ENCODE data around the gene ITPRIP.

ITPRIP gene

DNA sequence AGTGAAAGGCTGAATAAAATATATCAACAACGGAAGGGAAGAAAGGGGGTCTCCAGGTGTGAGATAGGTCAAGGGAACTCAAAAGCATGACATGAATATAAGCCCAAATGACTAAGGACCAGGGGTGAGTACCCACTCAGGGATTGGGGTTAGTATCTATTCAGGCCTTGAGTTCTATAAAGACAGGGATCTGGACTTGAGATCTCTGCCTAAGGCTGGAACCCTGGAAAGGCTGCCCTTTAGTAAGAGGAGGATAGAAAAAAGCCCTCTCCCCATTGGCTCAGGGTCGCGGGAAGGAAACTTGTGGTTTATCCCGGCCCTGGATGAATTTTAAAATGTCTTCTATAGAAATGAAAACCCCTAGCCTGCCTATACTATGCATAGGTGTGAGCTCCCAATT, 2.4 kb upstream of the ITPRIP start:
- DNase-seq (ENCODE audit: low read depth), result no peak

DNA sequence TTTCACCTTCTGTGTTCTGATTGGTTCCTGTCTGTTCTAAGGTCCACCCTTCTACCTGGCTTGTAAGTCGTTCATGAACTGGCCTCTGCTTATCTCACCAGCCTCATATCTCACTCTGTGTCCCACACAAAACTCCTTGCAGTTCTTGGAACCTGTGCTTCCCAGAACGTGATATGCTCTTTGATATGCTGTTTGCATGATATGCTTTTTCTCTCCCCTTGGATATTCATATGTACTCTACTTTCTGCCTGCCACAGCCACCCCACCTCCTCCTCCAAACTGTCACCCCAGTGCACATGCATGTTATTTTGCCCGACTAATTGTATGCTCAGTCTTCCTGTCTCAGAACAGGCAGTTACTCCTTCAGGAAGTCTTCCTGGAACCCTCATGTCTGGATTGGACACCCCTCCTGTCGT, 1.9 kb upstream of the ITPRIP start:
- DNase-seq (ENCODE audit: low read depth), result no peak

DNA sequence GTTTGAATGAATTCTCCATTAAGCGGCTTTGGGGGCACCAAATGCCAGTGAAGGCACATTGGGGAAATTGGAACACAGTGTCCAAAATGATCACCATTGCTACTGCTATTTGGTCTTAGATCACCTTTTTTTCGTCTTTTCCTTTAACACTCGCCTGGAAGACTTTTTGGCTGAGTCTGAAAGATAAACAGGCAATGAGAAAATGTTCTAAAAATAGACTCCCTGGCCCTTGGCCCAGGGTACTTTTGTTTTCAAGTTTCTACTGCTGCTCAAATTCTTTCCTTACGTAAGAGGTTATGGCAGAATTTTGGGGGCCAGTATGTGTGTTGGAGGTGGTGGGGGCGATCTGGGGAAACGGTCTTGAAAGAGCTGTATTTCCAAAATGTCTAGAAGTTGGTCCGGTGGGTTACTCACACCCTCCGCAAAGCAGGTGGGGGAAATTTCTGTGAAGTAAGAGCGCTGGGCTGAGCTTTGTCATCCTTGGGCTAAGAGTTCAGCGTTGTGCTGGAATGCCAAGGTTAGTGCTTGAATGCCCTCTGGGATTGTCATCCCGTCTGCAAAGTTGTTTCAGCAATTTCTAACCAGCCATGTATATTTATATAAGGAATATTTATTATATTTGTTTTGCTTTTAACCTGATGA, 1.3 kb upstream of the ITPRIP start:
- DNase-seq (ENCODE audit: low read depth), result no peak

DNA sequence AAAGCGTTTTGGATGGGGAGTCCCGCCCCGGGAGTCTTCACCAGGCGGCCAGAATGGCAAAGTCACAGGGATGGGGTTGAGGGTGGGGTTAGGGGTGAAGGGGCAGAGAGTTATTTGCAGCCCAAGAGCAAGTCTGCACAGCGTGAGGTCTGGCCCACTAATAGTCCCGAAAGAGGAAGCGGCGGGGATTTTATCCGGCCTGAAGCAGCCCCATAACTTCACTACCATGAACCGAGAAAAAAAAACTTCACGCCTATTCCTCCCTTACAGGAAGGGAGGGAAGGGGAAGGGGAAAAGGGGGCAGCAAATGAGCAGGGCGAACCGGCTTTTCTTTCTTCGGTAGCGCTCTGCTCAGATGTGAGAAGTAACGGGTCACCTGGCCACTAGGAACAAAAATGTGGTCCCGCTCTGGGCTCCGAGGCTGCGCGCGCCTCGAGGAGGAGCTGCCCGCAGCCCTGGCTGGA, 712 bp downstream of the ITPRIP start:
- DNase-seq (ENCODE audit: low read depth), result no peak

DNA sequence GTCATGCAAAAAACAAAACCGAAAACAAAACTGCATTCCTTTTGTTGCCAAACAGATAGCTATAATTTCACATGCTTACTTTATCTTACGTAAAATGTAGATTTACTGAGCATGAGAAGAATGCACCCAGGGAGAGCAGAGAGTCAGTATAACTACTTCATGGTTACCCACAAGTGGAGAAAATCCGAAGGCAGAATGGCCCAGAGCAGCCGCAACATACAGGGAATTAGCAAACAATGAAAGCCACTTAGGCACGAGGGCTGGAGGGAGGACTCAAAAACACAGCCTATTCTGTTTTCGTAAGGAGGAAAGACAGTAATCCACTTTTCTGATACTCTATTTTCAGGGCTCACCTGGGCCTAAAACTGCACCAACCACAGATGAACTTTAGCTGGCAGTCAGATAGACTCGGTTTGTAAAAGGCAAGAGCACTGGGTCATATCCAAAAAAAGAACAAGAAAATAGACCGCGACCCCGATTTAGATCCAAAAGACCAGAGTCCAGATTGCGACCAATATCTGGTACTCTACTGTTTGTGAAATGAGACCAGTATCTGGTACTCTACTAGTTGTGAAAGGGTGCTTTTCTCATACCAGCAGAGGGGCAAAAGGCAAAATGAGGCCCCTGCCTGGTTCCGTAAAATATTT, 1.3 kb downstream of the ITPRIP start:
- no peak for DNase-seq (ENCODE audit: low read depth)

DNA sequence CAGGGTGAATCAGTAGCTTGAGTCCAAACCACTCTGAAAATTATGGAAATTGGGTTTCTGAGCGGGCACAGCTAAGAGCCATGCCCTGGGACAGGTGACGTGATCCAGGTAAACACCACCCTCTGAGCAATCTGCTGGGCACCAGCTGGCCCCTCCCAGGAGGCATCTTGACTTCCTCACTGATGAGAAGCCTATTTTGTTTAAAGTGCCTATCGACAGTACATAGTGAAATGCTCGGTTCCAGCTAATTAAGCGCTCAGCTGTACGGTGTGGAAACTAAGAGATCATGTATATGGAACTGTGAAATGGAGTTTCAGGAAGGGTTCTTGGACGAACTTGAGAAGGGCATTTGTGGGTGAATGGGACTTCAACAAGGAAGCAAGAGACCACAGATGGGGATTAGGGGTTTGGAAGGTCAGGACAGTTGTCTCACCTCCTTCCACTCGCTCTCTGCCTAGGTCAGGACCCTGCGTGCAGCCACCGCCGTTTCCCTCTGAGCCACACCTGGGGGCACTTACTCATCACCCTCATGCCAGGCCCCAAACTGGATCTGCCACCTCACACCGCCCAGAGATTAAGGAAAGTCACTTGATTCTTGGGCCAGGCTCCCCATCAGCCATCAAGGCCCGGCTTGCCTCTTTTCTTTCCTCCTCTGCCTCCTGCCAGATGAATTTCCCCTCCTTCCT, 3.2 kb downstream of the ITPRIP start:
- no peak for DNase-seq (ENCODE audit: low read depth)

DNA sequence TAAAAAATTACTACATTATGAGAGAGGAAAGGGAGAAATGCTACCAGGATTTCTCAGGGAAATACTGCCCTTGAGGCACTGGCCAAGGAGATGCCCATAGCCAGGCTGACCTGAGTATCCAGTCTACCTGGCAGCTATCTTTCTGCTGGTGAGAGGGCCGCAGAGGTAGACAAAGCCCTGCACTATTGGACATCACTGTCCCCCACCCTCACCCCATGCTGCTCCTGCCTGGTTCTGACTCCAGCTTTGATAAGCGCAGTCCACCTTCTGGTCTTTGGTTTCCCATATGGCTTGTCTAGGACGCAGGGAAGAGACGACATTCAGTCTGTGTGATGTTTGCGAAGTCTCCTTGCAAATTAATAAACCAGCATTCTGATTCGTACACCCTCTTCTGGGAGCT, 3.7 kb downstream of the ITPRIP start:
- DNase-seq (ENCODE audit: low read depth), result no peak

DNA sequence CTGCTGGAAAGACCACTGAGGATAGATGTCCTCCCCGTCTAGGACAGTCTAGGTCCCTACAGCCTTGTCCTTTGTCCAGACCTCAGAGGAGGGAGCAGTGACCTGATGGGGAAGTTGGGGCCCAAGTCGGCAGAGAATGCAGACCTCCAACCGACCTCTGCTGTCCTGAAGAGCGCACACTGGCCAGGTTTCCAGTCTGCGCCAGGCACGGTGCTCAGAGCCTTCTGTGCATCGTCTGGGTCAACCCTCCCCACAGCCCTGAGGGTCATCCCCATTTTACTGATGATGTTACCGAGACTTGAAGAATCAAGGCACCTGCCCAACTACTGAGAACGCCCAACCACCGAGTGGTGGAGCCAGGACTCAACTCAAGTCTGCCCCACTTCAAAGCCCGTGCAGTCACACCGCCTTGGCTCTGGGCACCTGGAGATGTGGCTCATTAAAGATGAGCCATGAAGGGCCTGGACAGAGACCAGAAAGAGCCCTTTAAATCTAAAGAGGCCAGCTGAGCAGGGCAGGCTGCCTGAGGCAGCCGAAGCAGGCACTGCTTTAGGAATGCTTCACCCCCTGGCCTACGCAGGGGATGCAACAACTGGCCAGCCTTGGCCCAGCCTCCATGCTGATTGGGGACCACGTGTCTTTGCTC, 4.4 kb downstream of the ITPRIP start:
- no peak for DNase-seq (ENCODE audit: low read depth)

DNA sequence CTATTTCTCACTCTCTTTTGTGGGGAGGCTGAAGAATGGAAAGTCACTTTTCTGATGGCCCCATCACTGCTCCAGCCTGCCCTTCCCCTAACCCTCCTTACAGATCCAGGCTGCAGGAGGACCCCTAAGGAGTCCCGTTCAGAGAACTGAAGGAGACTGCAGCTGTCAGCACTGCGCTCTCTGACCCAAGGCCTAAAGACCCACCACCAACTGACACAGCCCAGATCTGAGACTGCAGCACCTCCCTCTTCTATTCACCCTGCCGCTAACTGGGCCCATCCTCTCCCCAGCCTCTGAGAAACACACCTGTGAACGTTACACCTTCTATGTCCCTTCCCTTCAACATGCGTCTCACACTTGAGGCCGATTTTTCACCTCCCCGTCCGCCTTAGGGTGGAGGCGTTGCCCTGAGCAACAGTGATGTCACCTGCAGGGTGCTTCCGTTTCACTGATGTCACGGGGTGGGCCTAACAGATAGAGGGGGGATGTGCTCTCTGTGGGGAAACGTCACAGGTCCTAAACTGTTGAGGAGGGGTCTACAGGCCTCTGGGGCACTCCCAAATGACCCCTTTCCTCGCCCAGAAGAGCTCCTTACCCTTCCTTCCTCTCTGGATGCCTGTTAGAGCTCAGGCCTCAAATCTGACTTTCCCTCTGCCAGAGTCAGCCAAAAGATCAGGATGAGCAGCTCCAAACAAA, 5.1 kb downstream of the ITPRIP start:
- peak; percentile 64 for DNase-seq (ENCODE audit: low read depth)

DNA sequence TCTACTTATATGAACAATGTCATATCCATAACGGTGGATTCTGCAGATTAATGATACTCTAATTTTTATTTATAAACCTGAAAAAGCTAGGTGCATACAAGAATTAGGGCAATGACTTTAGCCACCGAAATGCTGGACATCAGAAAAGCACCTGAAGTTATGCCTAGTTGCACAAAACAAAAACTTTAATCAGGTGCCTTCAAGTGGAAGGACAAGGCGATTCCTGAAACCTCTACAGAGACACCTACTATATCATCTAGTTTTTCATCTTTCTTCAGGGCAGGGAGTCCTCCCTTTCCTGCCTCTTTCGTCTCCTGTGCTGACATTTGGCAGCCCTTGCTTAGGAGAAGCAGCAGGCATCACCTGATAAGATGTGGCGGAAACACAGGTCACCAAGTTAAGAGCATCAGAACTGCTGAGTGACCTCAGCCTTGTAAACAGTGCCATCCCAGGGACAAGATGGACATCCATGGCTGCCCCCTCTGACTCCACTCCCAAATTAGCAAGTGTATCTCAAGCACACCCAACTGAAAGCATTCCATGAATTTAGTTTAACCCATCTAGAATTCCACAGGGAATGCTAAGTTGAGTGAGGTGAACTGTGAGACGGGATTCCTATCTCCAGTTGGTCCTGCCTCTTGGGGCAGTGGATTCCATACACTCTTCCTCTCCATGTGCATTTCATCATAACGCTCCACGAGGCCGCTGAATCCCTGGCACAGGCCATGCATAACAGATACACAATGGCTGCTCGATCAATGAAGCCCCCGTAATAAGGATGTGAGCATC, 5.8 kb downstream of the ITPRIP start:
- no peak for DNase-seq (ENCODE audit: low read depth)

DNA sequence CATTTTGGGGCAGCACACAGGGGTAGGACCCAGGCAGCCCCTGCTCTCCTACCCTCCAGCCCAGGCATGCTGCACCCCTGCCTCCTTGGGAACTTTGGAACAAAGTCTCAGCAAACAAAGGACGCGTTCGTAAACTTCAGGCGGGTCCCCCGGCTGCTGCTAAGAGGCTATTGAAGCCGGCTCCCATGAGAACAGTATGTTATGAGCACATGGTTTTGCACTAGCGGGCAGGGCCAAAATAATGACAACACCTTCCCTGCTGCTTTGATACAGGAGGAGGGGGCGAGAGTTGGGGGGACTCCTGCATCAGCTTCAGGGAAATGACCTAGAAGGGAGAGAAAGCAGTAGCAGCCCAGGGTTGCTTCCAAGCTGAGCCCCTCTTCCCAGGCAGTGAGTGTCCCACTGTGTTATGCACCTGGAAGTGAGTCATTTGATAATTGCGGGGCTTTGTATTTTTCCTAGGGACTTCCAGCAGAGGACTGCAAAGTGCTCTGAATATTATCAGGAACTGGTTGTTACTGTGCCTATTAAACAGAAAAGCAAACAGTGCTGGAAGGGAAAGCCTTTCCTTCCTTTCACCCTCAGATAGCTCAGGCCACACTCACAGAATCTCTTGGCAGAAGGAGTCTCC, 6.9 kb downstream of the ITPRIP start:
- DNase-seq (ENCODE audit: low read depth), result no peak

DNA sequence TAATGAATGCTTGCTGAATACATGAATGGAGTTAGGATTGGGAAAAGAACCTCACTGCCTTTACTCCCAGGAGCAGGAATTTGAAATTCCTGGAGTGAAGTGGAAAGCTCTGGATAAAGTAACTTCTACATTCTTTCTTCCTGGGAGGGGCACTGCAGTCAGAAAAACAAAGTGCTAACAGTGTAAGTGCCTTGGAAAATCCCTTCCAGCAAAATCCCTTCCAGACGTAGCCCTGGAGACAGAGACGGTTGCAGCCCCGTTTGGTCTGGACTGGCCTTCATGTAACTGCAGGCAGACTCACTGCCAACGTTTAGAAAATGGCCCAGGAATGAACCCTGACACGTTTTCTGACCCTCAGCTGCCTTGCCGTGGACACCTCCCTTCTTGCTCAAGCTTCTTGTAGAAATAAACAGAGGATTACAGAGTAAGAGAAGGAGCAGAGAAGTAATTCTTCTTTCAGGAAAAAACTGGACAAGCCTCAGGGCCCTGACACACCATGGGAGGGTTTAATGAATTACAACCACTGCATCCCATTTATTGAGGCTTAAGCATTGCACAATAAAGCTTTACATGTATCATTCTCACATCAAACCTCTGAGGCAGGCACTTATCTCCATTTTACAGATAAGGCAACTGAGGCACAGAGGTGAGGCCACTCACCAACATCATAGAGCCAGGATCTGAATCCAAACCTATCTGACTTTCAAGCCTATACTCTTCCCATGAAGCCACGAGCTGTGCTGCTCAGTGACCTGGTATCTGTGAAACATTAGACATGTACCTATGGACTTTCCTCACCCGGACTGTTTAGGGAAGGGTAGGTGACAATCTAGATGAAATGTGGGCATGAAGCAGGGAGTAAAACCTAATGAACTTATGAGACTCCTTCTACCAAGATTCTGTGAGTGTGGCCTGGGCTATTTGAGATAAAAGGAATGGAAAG, 7.8 kb downstream of the ITPRIP start:
- DNase-seq (ENCODE audit: low read depth), result no peak

DNA sequence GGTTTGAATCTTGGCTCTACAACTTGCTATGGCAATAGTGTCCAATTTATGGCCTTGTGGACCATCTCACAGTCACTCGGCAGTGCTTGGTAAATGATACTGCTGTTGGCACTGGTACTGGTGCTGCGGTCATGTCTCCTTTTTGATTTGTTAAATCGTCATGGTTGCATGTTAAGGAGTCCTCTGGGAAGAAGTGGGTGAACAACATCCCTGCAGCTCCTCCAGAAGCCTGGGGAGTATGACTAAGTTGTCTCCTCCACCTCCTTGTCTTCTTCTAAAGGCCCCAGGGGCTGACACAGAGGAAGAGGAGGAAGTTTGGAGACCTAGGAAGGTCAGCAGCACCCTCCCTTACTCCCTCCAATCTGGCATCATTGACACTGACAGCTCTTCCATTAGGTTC, 8.5 kb downstream of the ITPRIP start:
- no peak for DNase-seq (ENCODE audit: low read depth)

DNA sequence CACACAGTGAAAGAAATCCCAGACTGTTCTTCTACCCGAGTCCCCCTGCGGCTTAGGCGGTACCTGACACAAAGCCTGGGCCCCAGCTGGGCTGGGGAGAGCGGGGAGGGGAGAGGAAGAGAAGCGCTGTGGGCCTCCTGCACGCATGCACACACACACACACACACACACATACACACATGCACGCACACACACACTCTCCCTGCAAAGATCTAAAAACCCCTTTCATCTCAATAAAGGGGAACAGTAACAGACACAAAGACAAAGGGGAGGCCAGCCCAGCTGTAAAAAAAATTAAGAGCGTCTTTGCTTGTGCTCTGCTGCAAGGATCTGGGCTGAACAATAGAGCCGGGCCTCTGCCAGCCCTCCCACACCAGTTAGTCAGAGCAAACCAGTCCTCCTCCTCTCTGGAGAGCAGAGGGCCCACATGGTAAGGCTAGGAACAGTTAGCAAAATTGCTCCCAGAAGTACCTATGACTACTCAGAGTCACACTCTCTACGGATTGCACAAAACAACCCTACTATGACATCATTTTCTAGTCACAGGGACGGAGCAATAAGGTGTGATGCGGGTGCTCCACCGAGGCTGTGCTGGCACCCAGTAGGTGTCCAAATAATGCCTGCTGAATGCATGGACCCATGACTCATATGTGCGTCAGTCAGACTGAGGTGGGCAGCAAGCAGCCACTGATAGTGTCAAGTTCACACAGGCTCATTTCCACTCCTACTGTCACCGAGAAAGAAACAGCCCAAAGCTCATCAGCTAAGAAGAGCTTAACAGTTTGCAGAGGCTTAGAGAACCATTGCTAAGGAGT, 9.2 kb downstream of the ITPRIP start:
- DNase-seq (ENCODE audit: low read depth), result peak; percentile 71

DNA sequence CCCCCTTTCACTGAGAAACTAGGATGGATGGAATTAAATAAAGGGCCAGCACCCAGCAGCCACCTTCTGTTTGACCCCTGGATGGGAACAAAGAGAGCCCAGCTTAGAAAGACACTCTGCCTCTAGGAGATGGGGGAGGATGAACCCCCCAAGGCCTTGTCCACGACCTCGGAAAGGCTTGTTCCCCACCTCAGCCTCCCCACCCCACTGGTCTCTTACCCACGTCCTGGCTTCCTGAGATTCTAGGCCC, 9.7 kb downstream of the ITPRIP start:
- no peak for DNase-seq (ENCODE audit: low read depth)

DNA sequence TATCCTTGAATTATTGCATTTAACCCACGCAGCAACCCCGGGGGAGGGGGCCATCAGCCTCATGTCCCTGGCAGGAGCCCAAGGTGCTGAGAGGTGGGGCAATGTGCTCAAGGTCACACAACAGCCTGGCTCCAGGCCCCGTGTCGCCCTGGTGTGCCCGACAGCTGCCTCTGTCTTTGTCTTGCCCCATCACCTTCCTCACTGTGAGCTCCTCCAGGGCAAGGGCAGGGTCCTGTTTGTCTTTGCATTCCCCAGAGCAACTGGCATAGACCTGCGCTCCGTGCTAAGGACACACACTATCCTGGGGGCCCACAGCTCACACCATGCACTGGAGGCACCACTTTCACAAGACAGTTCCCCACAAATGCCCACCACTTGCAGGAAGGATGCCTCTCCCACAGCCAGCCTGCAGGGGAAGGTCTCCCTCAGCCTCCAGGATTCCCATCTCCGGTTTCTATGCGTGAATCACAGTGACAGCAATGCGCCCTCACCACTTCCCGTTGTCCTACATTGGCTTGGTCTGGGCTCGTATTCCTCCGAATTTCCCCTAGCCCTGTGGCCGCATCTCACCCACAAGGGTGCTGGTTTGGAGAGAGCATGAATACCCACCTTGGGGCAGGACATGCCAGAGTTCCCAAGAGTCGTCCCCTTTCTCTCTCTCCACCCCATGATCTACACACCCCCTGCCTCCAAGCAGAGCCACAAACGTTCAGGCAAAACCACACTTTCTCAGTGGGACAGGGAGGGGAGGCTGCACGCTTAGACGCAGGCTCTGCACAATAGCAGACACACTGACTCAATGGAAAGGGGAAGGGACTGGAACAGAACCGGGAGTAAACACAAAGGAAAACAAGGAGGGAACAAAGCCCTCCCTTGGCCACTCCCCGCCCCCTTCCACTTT, 10.3 kb downstream of the ITPRIP start:
- DNase-seq (ENCODE audit: low read depth), result no peak

DNA sequence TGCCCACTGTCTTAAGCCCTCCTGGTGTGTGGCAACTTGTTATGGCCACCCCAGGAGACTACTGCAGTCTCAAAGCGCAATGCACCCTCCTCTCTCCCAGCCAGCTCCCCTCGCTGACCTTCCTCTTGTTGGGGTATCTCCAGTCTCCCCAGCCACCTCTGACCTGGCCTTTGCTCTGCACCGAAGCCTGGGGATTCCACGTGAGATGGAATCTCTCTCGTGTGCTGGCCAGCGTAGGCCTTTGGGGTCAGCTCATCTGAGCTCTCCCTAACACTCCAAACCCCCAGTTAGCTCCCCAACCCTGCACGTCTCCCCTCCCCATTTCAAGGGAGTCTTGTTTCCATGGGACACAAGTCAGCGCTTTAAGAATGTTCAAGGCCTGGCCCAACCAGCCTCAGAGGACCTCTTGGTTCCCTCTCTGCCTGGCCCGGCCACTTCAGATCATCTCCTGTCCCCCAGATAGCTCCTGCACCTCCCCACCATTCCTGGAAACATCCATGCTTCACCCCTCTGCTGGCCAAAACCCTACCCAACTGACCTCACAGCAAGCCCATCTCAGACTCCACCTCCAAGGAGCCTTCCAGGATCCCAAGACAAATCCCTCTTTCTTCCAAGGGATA, 11.2 kb downstream of the ITPRIP start:
- no peak for DNase-seq (ENCODE audit: low read depth)
